CD14-positive monocyte (primary cell): ENCODE results near the gene SLC2A1. TPM values are rescaled to one million over a fixed set of nuclear protein-coding genes. Genes with fewer than 3 reads are reported as not detected.

Experiments used
- DNase-seq, 3 donors: peaks; one replicate each; pipeline ENCODE4 v3.0.0-alpha.2; 2011 to 2022
- H2AFZ ChIP-seq: 2 replicates; pipeline ENCODE4 v1.6.0; 2012; ENCODE audit warnings: mild to moderate bottlenecking, low read depth, low read length, inconsistent platforms; ENCODE audit not compliant: insufficient read depth, poor library complexity, severe bottlenecking
- H3K27ac ChIP-seq, 2 donors: 1 replicate in 1 of 2; 2 replicates in 1 of 2; pipeline ENCODE4 v1.5.1; 2012 to 2013; ENCODE audit warnings: low read length in 2 of 2, control low read depth in 1 of 2, inconsistent platforms in 1 of 2, low read depth in 1 of 2, mild to moderate bottlenecking in 1 of 2
- H3K27me3 ChIP-seq, 2 donors: one replicate each; pipeline versions ENCODE4 v1.6.0 to v1.6.1; 2011 to 2013; ENCODE audit warnings: low read length in 2 of 2; ENCODE audit not compliant: control insufficient read depth in 2 of 2, insufficient read depth in 2 of 2
- H3K36me3 ChIP-seq, 2 donors: replicated peaks in 1 of 2; 1 replicate in 1 of 2; 2 replicates in 1 of 2; pipeline versions ENCODE4 v1.5.1 to v1.6.1; 2012 to 2013; ENCODE audit warnings: low read length in 2 of 2, control low read depth in 1 of 2, inconsistent platforms in 1 of 2, mild to moderate bottlenecking in 1 of 2; ENCODE audit not compliant: insufficient read depth in 2 of 2, control insufficient read depth in 1 of 2
- H3K4me1 ChIP-seq, 2 donors: 1 replicate in 1 of 2; 2 replicates in 1 of 2; pipeline versions ENCODE4 v1.5.1 to v1.6.1; 2012 to 2013; ENCODE audit warnings: low read length in 2 of 2, control low read depth in 1 of 2, inconsistent platforms in 1 of 2, mild to moderate bottlenecking in 1 of 2, moderate library complexity in 1 of 2; ENCODE audit not compliant: insufficient read depth in 2 of 2, control insufficient read depth in 1 of 2
- H3K4me2 ChIP-seq: replicated peaks from 2 replicates; pipeline ENCODE3; 2012; ENCODE audit warnings: low read length, moderate library complexity, mild to moderate bottlenecking; ENCODE audit not compliant: poor library complexity, severe bottlenecking; ENCODE audit errors: extremely low read depth
- H3K4me3 ChIP-seq, 3 experiments: fragments of 200-600 bp in 1 of 3; sonication (generic) in 1 of 3; replicated peaks in 1 of 3; 1 replicate in 2 of 3; 2 replicates in 1 of 3; pipeline ENCODE4 v1.5.1; 2011 to 2013; ENCODE audit warnings: low read length in 3 of 3, mild to moderate bottlenecking in 3 of 3, control low read depth in 2 of 3, low read depth in 2 of 3, inconsistent platforms in 1 of 3, moderate library complexity in 1 of 3
- H3K79me2 ChIP-seq: 2 replicates; pipeline ENCODE4 v1.6.0; 2012; ENCODE audit warnings: mild to moderate bottlenecking, control low read depth, inconsistent platforms, low read length, moderate library complexity; ENCODE audit not compliant: insufficient read depth
- H3K9ac ChIP-seq: 2 replicates; pipeline ENCODE4 v1.6.0; 2017; ENCODE audit warnings: low read length, mild to moderate bottlenecking; ENCODE audit not compliant: insufficient read depth, poor library complexity, severe bottlenecking
- H3K9me3 ChIP-seq, 2 donors: replicated peaks in 1 of 2; 1 replicate in 1 of 2; 2 replicates in 1 of 2; pipeline versions ENCODE4 v1.5.1 to v1.6.1; 2012 to 2013; ENCODE audit warnings: low read length in 2 of 2, control low read depth in 1 of 2; ENCODE audit not compliant: control insufficient read depth in 1 of 2, insufficient read depth in 1 of 2
- H4K20me1 ChIP-seq: 2 replicates; pipeline ENCODE4 v1.6.0; 2012; ENCODE audit warnings: mild to moderate bottlenecking, low read length, control low read depth, moderate library complexity; ENCODE audit not compliant: insufficient read depth
- H3K27ac Mint-ChIP-seq, 7 donors: one replicate each; pipeline ENCODE4 v1.8.0; 2020; ENCODE audit warnings: mild to moderate bottlenecking in 7 of 7, mixed read lengths in 7 of 7, moderate library complexity in 6 of 7, inconsistent platforms in 2 of 7
- H3K27me3 Mint-ChIP-seq, 3 donors: one replicate each; pipeline ENCODE4 v1.8.0; 2021 to 2022; ENCODE audit warnings: low read depth in 3 of 3, mild to moderate bottlenecking in 3 of 3, mixed read lengths in 3 of 3, moderate library complexity in 3 of 3, inconsistent platforms in 1 of 3
- H3K36me3 Mint-ChIP-seq, 2 donors: one replicate each; pipeline ENCODE4 v1.8.0; 2020; ENCODE audit warnings: mixed read lengths in 2 of 2, inconsistent platforms in 1 of 2, mild to moderate bottlenecking in 1 of 2
- H3K4me1 Mint-ChIP-seq: one replicate; pipeline ENCODE4 v1.8.0; 2020; ENCODE audit warnings: mild to moderate bottlenecking, mixed read lengths
- H3K4me3 Mint-ChIP-seq, 2 donors: one replicate each; pipeline ENCODE4 v1.8.0; 2020; ENCODE audit warnings: mild to moderate bottlenecking in 2 of 2, mixed read lengths in 2 of 2, moderate library complexity in 1 of 2
- H3K9me3 Mint-ChIP-seq, 7 donors: one replicate each; pipeline ENCODE4 v1.8.0; 2020 to 2022; ENCODE audit warnings: mixed read lengths in 7 of 7, mild to moderate bottlenecking in 6 of 7, moderate library complexity in 6 of 7, inconsistent platforms in 2 of 7
- intact Hi-C, 2 donors: fragments of 100-400 bp; cut with micrococcal nuclease; formaldehyde crosslinking; loops; one replicate each; pipeline versions ENCODE4 v1.15.0 to v1.15.1; 2023
- polyA plus RNA-seq, 3 donors: library from polyadenylated mRNA; depleted of rRNA in 1 of 3; unstranded in 2 of 3; stranded (reverse) in 1 of 3; fragments of 300-500 nt in 2 of 3; fragments of >200 nt in 1 of 3; fragmentation: Illumina TruSeq in 2 of 3; gene quantifications; 1 replicate in 2 of 3; 2 replicates in 1 of 3; pipeline ENCODE4 v1.2.3, GENCODE V29; 2012 to 2021
- small RNA-seq: library from RNA; depleted of rRNA; stranded (forward); fragments of <200 nt; gene quantifications from one replicate; pipeline ENCODE3, GENCODE V24; 2012; ENCODE audit warnings: low read depth; ENCODE audit not compliant: insufficient read length
- TF ChIP-seq, protein P1 (sequence below): fragments of 200-600 bp; IDR thresholded peaks from one replicate; pipeline ENCODE4 v1.8.0; 2022; ENCODE audit warnings: antibody characterized with exemption, mild to moderate bottlenecking

SLC2A1 gene
- polyA plus RNA-seq, 3 donors = 0.56 to 5.0 (median 0.71) TPM

DNA sequence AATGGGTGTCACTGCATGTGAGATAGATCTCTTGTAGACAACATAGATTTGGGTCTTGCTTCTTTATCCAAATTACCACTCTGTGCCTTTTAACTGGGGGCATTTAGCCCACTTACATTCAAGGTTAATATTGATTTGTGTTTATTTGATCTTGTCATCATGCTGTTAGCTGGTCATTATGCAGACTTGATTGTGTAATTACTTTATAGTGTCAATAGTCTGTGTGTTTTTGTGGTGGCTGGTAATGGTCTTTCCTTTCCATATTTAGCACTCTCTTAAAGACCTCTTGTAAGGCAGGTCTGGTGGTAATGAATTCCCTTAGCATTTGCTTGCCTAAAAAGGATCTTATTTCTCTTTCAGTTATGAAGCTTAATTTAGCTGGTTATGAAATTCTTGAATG is 82.7 kb downstream of the SLC2A1 start:
- no peak for DNase-seq
- no peak overlapping the region for H3K4me2 ChIP-seq
- no peaks in the 10 kb centered on the region for H3K79me2 ChIP-seq
- Mint-ChIP-seq H3K4me1 (no peaks in the 10 kb centered on the region), H3K9me3 (peaks cover 11 to 25% (median 21%) of the 10 kb centered on the region in 7 donors), H3K36me3 (no peaks in the 10 kb centered on the region), H3K27me3 (peaks cover 2 to 8% (median 8%) of the 10 kb centered on the region in 3 donors), H3K27ac (no peak overlapping the region), H3K4me3 (no peak overlapping the region)
- no peak overlapping the region for H2AFZ ChIP-seq
- no peaks in the 10 kb centered on the region for H4K20me1 ChIP-seq
- peaks cover 0 to 15% of the 10 kb centered on the region in 2 donors for H3K9me3 ChIP-seq
- no peak overlapping the region for H3K4me3 ChIP-seq
- no peaks in the 10 kb centered on the region for H3K36me3 ChIP-seq
- no peaks in the 10 kb centered on the region for H3K27me3 ChIP-seq
- no peak overlapping the region for H3K27ac ChIP-seq
- intact Hi-C loops = no loop called here
- no peak overlapping the region for H3K9ac ChIP-seq
- TF ChIP-seq, protein P1, sequence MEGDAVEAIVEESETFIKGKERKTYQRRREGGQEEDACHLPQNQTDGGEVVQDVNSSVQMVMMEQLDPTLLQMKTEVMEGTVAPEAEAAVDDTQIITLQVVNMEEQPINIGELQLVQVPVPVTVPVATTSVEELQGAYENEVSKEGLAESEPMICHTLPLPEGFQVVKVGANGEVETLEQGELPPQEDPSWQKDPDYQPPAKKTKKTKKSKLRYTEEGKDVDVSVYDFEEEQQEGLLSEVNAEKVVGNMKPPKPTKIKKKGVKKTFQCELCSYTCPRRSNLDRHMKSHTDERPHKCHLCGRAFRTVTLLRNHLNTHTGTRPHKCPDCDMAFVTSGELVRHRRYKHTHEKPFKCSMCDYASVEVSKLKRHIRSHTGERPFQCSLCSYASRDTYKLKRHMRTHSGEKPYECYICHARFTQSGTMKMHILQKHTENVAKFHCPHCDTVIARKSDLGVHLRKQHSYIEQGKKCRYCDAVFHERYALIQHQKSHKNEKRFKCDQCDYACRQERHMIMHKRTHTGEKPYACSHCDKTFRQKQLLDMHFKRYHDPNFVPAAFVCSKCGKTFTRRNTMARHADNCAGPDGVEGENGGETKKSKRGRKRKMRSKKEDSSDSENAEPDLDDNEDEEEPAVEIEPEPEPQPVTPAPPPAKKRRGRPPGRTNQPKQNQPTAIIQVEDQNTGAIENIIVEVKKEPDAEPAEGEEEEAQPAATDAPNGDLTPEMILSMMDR = no peak
- no peaks in the 10 kb centered on the region for H3K4me1 ChIP-seq

Small RNAs within 50 kb of the gene (small RNA-seq; reads per million reads assigned to genes)
- gene RNU6-880P = not detected

Other genes with a start within 250 kb of the SLC2A1 start
- not detected for gene CLDN19, start 218.6 kb downstream of the SLC2A1 start, polyA plus RNA-seq
- 10 to 100 TPM; 16.8 to 56.9 (median 16.9) TPM for gene P3H1, start 191.8 kb downstream of the SLC2A1 start, polyA plus RNA-seq
- 1 to 10 TPM; 3.7 to 9.2 (median 4.3) TPM for gene C1orf50, start 191.6 kb downstream of the SLC2A1 start, polyA plus RNA-seq
- under 1 TPM in 1 of 3 donors, not detected in 2; 0.07 TPM for gene TMEM269, start 173.9 kb downstream of the SLC2A1 start, polyA plus RNA-seq
- 10 to 100 TPM in 1 of 3 donors, 1 to 10 TPM in 2; 6.0 to 22.7 (median 8.4) TPM for gene ERMAP, start 141.7 kb downstream of the SLC2A1 start, polyA plus RNA-seq
- gene SVBP, start 141.5 kb downstream of the SLC2A1 start, polyA plus RNA-seq = 10 to 100 TPM; 19.5 to 56.1 (median 54.3) TPM
- 1 to 10 TPM; 1.3 to 6.7 (median 1.8) TPM for gene ZNF691, start 112.3 kb downstream of the SLC2A1 start, polyA plus RNA-seq
- gene EBNA1BP2, start 213.4 kb upstream of the SLC2A1 start, polyA plus RNA-seq = 10 to 100 TPM; 10.2 to 37.2 (median 30.9) TPM
- under 1 TPM in 2 of 3 donors, not detected in 1; 0.01 to 0.05 TPM for gene CFAP57, start 213.5 kb upstream of the SLC2A1 start, polyA plus RNA-seq